PFSK-1 (cell line): ENCODE results near the gene GGA1.

Experiments
- FOXP2 ChIP-seq: optimal IDR thresholded peaks from 2 replicates; pipeline ENCODE3; 2011; ENCODE audit warnings: borderline replicate concordance, control low read depth, inconsistent platforms; ENCODE audit not compliant: insufficient read depth; ENCODE audit errors: extremely low read length, extremely low read depth
- POLR2AphosphoS5 ChIP-seq: IDR thresholded peaks from 2 replicates; pipeline ENCODE4 v1.6.1; 2012; ENCODE audit warnings: low read depth, mild to moderate bottlenecking, control low read depth, low read length, moderate library complexity
- SIN3A ChIP-seq: IDR thresholded peaks from 2 replicates; pipeline ENCODE4 v1.6.1; 2012; ENCODE audit warnings: mild to moderate bottlenecking, low read length, moderate library complexity, borderline replicate concordance; ENCODE audit not compliant: insufficient read depth
- TAF1 ChIP-seq: IDR thresholded peaks from 2 replicates; pipeline ENCODE4 v1.6.1; 2012; ENCODE audit warnings: low read length, control low read depth, borderline replicate concordance; ENCODE audit not compliant: insufficient read depth
- TF ChIP-seq, protein P1 (sequence below), 2 experiments: IDR thresholded peaks; 2 replicates each; pipeline versions ENCODE4 v1.6.1 to v1.8.0; 2011 to 2012; ENCODE audit warnings: low read depth in 2 of 2, low read length in 2 of 2, control low read depth in 1 of 2, inconsistent platforms in 1 of 2, mild to moderate bottlenecking in 1 of 2, moderate library complexity in 1 of 2; ENCODE audit not compliant: insufficient read depth in 1 of 2

The GGA1 gene

DNA sequence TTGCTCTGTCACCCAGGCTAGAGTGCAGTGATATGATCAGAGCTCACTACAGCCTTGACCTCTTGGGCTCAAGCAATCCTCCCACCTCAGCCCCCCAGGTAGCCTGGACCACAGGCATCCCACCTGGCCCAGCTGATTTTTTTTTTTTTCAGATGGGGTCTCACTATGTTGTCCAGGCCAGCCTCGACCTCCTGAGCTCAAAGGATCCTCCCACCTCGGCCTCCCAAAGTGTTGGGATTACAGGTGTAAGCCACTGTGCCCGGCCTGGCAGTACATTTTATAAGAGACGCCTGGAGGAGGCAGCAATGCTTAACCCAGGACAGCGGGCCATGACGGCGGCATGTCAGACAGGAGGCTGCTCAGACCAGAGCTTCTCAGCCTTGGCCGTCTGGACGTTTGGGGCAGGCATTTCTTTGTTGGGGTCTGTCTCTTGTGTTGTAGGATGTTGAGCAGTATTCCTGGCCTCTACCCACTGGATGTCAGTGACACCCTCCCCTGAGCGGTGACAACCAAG lies 33.1 kb upstream of the GGA1 start:
- TF ChIP-seq, protein P1, sequence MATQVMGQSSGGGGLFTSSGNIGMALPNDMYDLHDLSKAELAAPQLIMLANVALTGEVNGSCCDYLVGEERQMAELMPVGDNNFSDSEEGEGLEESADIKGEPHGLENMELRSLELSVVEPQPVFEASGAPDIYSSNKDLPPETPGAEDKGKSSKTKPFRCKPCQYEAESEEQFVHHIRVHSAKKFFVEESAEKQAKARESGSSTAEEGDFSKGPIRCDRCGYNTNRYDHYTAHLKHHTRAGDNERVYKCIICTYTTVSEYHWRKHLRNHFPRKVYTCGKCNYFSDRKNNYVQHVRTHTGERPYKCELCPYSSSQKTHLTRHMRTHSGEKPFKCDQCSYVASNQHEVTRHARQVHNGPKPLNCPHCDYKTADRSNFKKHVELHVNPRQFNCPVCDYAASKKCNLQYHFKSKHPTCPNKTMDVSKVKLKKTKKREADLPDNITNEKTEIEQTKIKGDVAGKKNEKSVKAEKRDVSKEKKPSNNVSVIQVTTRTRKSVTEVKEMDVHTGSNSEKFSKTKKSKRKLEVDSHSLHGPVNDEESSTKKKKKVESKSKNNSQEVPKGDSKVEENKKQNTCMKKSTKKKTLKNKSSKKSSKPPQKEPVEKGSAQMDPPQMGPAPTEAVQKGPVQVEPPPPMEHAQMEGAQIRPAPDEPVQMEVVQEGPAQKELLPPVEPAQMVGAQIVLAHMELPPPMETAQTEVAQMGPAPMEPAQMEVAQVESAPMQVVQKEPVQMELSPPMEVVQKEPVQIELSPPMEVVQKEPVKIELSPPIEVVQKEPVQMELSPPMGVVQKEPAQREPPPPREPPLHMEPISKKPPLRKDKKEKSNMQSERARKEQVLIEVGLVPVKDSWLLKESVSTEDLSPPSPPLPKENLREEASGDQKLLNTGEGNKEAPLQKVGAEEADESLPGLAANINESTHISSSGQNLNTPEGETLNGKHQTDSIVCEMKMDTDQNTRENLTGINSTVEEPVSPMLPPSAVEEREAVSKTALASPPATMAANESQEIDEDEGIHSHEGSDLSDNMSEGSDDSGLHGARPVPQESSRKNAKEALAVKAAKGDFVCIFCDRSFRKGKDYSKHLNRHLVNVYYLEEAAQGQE (IDR thresholded peaks at IDR 0.05; ENCODE audit: insufficient read depth in 1 of 2, low read depth in 2 of 2, low read length in 2 of 2) = no peak
- TF ChIP-seq SIN3A = no peak

DNA sequence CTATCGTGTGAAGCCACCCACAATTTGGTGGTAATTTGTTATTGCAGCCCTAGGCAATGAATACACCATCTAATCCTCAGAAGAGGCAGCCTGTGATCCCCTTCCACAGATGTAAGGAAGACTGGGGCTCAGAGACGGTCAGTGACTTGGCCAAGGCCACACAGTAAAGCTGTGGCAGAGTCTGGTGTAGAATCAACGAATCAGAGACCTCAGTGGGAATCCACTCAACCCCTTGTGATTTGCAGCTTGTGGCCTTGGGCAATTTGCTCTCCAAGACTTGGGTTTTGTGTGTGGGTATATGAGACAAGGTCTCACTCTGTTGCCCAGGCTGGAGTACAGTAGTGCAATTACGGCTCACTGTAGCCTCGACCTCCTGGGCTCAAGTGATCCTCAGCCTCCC lies 30.6 kb upstream of the GGA1 start:
- no peak for TF ChIP-seq SIN3A
- TF ChIP-seq FOXP2 = no peak
- no peak for TF ChIP-seq TAF1
- TF ChIP-seq, protein P1 (IDR thresholded peaks at IDR 0.05; ENCODE audit: insufficient read depth in 1 of 2, low read depth in 2 of 2, low read length in 2 of 2) = no peak
- TF ChIP-seq POLR2AphosphoS5 = no peak

DNA sequence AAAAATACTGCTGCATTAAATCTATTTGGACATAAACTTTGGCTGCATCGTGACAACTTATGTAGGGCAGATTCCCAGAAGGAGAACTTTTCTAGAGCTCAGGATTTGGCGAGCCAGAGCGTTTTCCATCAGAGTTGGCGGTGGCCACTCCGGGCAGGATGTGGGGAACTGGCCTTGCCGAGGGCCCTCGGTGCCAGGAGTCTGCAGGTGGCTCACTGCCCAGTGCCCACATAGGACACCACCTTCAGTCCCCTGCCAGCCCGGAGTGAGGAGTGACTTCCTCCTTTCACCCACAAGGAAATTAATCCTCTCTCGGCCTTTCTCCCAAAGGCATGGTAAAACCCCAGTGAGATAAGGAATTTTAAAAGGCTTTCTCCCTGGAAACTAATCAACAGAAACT lies 27.1 kb upstream of the GGA1 start:
- TF ChIP-seq, protein P1 (IDR thresholded peaks at IDR 0.05; ENCODE audit: insufficient read depth in 1 of 2, low read depth in 2 of 2, low read length in 2 of 2) = no peak
- TF ChIP-seq TAF1 (no peak), SIN3A (no peak), FOXP2 (no peak), POLR2AphosphoS5 (no peak)

- TF ChIP-seq, protein P1 (IDR thresholded peaks at IDR 0.05; ENCODE audit: insufficient read depth in 1 of 2, low read depth in 2 of 2, low read length in 2 of 2) = no peak
- TF ChIP-seq TAF1 (no peak), POLR2AphosphoS5 (no peak), FOXP2 (no peak), SIN3A (no peak)
Observed at GRCh38 chr22:37582526-37582925, 26.1 kb upstream of the GGA1 start.

- no peak for TF ChIP-seq TAF1
- TF ChIP-seq SIN3A = no peak
- no peak for TF ChIP-seq FOXP2
- no peak for TF ChIP-seq POLR2AphosphoS5
- TF ChIP-seq, protein P1 (IDR thresholded peaks at IDR 0.05; ENCODE audit: insufficient read depth in 1 of 2, low read depth in 2 of 2, low read length in 2 of 2) = no peak
Observed at GRCh38 chr22:37588546-37589215, 20.0 kb upstream of the GGA1 start.
